ENCODE results near the gene RFXANK.
"Not testable (repeated sequence)": the region's sequence is repeated elsewhere in the genome, so short reads cannot be mapped to it uniquely, and the experiment has no call there.

Gene RFXANK

GRCh38 chr19:19192078-19192882, at the start of gene RFXANK, which contains the start of gene BORCS8:
Gene RFXANK, plus strand, starts transcription at chr19:19192258. Its CDS starts 1,689 bp downstream, at chr19:19193947.
Gene BORCS8, minus strand, starts transcription at chr19:19192152. Its CDS starts 35 bp downstream, at chr19:19192117.
- peak; percentile 97 for DNase-seq

DNA sequence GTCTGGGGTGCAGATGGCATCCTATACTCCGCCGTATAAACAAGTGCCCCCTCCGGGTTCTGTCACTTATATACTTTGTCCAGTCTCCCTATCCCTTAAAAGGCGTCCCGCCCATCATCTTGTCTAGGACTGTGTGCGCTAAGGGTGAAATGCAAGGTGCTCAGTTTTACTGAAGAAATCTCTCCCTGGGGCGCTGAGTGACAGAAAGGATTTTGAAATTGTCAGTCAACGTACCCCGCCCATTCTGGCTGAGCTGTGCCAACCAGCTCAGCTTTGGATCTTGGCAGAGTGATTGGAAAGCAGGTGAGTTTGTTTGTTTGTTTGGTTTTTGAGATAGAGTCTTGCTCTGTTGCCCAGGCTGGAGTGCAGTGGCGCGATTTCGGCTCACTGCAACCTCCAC, 49.7 kb upstream of the RFXANK start:
- DNase-seq = no peak

GRCh38 chr19:19145281-19145680, 46.8 kb upstream of the RFXANK start:
- no peak for DNase-seq

DNA sequence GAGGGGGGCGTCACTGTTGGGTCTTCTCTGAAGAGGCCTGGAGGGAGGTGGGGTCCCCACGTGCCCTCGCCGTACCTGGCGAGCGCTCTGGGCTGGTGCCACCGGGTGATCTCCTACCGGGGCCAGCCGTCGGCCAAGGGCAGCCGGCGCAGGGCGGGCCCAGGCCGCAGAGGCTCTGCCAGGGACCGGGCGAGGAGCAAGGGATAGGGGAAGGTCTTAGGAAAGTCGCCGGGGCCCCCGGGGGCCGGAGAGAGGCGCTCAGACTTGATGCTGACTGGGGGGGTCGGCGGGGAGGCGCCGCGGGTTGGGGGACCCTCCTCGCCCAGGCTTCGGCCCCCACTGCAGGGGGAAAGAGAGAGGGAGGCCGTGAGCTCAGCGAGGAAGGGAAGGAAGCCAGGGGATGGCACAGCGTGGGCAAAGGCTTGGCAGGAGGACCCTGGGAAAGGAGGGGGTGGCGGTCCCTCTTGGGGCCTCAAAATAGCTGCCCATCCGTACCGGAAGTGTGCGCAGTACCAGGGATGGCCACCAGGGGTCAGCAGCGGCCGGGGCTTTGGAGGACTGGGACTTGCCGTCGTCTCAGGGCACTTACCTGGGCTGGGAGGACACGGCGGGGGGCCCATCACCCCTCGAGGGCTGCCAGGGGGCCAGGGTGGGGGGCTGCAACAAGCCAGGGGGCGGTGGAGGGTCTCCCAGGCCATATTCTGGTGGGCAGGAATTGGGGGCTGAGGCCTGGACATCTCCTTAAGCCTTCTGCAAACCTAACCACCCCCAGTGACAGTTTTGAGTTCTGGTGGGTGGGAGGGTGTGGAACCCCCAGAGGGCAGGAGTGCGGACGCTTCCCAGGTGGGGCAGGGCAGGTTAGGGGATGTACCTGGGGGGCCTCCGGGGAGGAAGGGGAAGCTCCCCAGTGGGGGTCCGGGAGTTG, 46.1 kb upstream of the RFXANK start:
- peak; percentile 14 for DNase-seq

DNA sequence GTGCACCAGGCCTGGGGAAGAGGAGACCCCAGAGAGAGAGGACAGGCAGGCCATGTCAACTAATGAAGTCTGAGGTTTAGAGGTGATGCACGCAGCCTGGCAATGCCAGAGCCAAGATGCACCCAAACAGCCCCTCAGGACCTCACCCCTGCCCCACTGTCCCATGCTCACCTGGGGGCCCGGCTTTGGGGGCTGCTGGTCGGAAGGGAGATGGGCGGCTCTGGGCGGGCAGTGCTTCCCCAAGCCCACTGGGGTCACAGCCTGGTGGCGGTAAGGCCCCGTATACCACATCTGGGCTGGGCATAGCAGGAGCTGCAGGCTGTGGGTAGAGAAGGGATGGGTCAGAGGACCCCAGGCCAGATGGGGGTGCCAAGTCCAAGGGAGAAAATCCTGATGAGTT, 45.2 kb upstream of the RFXANK start:
- no peak for DNase-seq

- DNase-seq = no peak
Measured at GRCh38 chr19:19147344-19147743, 44.7 kb upstream of the RFXANK start.

- DNase-seq = not testable (repeated sequence)
Measured at GRCh38 chr19:19148504-19148903, 43.6 kb upstream of the RFXANK start.

- DNase-seq = no peak
Measured at GRCh38 chr19:19149435-19149834, 42.6 kb upstream of the RFXANK start.

DNA sequence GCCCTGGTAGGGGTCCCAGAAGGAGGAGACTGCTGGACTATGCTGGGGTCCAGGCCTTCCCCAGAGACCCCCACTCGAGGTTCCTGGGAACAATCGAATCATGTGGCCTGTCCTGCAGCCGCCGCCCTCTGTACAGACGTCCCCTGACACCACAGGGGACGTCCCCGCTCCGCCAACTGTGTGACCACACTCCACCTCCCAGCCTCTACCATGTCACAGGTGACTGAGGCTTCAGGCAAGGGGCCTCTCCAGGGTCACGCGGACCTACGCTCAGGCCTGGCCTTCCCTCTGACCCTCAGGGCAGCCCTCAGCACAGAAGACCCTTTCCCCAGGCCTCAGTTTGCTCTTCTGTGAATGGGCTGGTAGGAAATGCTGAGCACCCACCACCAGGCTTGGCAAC, 40.6 kb upstream of the RFXANK start:
- DNase-seq = no peak

DNA sequence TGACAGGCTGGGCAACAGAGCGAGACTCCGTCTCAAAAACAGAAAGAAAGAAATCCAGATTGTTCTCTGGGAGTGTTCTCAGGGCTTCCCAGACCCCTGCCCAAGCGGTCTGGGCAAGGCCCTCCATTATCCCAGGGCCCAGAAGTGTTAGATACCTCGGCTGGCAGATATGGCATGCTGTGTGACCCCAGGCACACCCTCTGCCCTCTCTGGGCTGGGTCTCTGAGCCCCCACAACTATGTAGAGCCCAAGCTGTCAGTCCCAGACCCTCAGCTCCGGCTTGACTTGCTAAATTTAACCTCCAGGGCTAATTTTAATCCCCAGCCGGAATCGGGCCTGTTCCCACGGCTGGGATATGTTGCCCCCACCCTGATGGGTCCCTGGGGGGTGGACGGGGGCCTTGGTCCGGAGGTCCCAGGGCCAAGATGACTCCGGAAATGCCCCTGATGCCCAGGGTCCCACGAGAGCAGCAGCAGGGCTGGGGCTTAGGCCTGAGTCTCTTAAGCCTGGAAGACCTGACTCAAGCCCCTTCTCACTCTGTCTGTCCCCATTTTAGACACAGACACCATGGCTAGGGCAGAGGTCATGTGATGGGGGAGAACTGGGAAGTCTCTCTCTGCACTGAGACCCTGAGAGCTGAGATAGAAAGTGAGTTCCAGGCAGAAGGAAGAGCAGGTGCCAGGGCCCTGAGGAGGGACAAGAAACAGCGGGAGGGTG, 39.2 kb upstream of the RFXANK start:
- no peak for DNase-seq

DNA sequence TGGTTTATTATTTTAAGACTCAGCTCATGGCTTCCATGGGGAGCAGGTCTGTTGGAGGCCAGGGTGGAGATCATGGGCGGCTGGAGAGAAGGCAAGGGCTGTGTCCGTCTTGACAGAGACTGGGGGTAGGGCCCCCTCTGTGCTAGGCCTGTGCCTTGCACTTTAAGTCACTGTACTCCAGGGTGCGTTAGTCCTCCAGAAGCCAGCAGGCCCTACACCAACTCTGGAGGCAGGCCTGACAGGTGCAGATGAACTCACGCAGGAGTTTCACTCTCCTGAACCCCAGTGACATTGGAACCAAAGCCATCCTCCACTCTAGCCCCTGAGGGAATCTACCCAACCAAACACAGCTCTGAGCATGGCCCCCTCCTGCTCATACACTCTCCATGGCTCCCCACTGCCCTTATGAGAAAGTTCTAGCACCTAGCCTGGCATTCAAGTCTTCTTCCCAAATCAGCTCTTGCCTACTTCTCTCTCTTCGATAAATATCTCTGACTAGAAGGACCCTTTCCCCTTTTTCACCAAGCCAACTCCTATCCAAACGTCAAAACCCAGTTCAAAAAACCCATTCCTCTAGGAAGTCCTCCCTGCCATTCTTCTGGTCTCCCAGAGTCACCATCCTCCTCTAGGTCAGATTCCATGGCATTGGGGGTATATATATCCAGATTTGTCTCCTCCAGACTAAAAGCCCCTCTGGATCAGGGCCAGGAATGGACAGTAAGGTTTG, 37.1 kb upstream of the RFXANK start:
- no peak for DNase-seq

DNA sequence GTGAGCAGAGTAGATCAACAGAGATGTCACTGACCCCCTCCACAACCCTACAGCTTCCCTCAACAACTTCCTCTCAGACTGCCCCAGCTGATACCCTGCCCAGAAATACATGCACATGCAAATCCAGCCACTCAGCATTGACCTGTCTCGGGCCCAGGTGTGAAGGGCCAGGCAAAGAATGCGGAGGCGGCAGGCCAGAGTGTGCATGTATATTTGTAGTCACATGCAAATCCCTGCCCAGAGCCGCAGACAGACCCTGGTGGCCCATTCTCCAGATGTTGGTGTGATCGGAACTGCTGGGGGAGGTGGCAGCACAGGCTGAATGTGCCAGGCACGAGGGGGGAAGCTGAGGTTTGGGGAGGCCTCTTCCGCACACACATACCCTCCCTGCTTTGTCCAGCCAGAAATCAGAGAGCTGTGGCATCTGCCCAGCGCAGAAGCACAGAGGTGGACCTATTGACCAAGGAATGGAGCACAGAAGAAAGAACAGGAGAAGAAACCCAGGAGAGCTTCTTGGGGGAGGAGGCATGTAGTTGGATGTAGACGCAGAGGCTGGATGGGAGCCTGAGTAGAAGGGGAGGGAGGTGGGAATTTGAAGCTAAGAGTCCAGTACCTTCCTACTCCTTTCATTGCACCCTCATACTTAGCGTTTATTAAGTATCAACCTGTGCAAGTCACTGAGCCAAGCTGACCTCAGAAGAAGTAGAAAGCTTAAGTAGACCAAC, 36.4 kb upstream of the RFXANK start:
- no peak for DNase-seq

GRCh38 chr19:19157808-19158207, 34.2 kb upstream of the RFXANK start:
- DNase-seq = no peak

DNA sequence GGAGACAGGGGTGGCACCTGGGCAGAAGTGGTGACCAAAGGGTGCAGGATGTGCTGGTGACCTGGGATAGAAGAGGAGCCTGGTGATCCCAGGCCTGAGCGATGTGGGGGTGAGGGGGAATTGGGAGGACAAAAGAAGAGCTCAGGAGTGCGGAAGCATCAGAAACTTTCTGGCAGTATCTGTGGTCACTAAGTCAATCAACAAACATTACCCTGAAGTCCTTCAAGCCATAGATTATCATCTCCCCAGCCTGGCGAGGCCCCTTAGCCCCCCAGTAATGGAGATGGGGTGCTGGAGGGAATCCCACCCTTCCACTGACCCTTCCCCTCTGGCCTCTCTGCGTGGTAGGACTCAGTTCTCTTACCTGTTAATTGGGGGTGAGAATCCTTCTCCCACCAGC, 32.5 kb upstream of the RFXANK start:
- no peak for DNase-seq

GRCh38 chr19:19160461-19161035, 31.5 kb upstream of the RFXANK start:
- no peak for DNase-seq

- DNase-seq = no peak
Measured at GRCh38 chr19:19162495-19162894, 29.6 kb upstream of the RFXANK start.

DNA sequence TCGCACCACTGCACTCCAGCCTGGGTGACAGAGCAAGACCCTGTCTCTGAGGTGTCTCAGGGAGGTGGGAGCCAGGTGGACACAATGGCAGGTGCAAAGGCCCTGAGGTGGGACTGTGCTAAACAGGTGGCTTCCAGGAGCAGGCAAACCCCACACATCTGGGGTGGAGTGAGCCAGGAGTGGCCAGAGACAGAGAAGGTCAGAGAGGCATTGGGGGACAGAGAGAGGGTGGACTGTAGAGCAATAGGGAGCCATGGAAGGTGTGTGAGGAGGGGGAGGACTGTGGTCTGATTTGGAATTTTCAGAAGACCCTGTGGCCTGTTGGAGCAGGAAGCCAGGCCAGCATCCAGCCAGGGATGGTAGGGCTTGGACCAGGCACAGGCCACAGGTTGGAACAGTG, 26.7 kb upstream of the RFXANK start:
- DNase-seq = no peak

DNA sequence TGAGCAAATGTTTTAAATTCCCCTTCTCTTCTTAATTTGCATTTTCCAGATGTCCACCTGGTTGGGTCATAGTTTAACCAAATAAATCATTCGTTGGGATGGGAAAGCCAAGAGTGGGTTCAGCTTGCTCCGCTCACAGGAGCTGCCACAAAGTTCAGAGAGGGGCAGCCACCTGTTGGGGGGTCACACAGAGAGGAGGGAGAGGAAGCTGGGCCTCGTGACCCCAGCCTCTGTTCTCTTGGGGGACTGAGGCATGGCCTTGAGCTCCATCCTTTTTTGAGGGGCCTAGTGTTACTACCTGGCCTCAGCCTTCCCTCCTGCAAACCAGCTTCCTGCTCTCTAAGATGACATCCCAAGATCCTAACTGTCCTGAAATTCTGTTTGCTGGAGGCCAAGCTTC, 24.4 kb upstream of the RFXANK start:
- DNase-seq = no peak

DNA sequence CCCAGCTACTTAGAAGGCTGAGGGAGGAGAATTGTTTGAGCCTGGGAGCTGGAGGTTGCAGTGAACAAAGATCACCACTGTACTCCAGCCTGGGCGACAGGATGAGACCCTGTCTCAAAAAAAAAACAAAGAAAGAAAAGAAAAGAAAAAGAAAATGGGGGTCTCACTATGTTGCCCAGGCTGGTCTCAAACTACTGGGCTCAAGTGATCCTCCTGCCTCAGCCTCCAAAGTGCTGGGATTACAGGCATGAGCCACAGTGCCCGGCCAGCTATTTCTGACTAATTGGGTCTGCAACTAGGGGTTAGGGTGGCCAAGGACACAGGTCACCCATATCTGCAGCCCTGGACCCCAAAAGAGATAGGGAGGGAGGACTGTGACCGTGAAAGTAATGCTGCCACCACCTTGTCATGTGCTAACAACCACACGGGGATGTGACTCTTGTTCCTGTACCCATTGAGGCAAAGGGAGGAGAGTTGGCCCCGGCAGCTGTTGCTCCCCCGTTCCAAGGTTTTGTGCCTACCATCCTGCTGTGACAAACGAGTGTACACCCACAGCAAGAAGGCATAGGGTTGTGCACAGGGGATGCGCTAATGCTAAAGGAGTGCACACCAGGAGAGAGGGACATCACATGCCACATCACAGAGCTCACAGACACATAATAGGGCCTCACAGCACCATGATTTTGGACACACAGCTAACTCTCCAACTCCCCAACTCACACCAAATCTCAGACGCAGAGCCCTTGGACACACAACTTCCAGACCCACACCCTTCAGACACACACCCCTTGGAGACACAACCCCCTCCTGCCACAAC, 22.6 kb upstream of the RFXANK start:
- no peak for DNase-seq

All from NCI-H524 treated with DMSO at 0.1 percent for 48 hours (cell line).